GM13977 (cell line): Measurements from ENCODE around the gene BCL2L2.
A peak's percentile ranks its signal among the peaks of the same experiment; 100 is the strongest.

ENCODE experiments used
- DNase-seq: peaks from one replicate; pipeline ENCODE4 v3.0.0; 2012; ENCODE audit warnings: low spot score
- CTCF ChIP-seq: IDR thresholded peaks from 2 replicates; pipeline ENCODE4 v1.5.1; 2012; ENCODE audit warnings: mild to moderate bottlenecking, control low read depth; ENCODE audit not compliant: insufficient read depth; ENCODE audit errors: extremely low read depth, missing control alignments
- in situ Hi-C: fragments of 300-500 bp; cut with MboI; formaldehyde crosslinking; loops from one replicate; pipeline ENCODE4 v1.12.0; 2022; ENCODE audit warnings: low sequenced_read_pairs, low pct_unique_long_range_greater_than_20kb, mixed read lengths, inconsistent platforms; ENCODE audit not compliant: unreplicated experiment

The BCL2L2 gene

GRCh38 chr14:23347406-23348296, 41.0 kb downstream of the BCL2L2 start:
- peak; percentile 12 for DNase-seq
- in situ Hi-C loops = no loop called here
- TF ChIP-seq CTCF = no peak

GRCh38 chr14:23348297-23348655, 41.6 kb downstream of the BCL2L2 start:
- DNase-seq = no peak
- TF ChIP-seq CTCF = no peak
- in situ Hi-C loops = no loop called here

GRCh38 chr14:23349156-23349845, 42.7 kb downstream of the BCL2L2 start:
- no peak for DNase-seq
- TF ChIP-seq CTCF = no peak
- in situ Hi-C loops = no loop called here

GRCh38 chr14:23351681-23352505, 45.3 kb downstream of the BCL2L2 start:
- DNase-seq = no peak
- in situ Hi-C loops = no loop called here

GRCh38 chr14:23352506-23353432, 46.1 kb downstream of the BCL2L2 start, which contains the start of gene SLC22A17:
TSS of gene SLC22A17 (minus strand) at chr14:23352887.
- peak; percentile 73 for DNase-seq
- TF ChIP-seq CTCF = no peak
- in situ Hi-C loops = no loop called here

More at GRCh38 chr14:23351681-23352505, 45.3 kb downstream of the BCL2L2 start:
- no peak for TF ChIP-seq CTCF
